CD8-positive, alpha-beta memory T cell (primary cell): ENCODE data around the gene DIS3L. TPM values are rescaled to one million over a fixed set of nuclear protein-coding genes. Genes with fewer than 3 reads are reported as not detected.

Experiments
- CTCF ChIA-PET: fragments of 350-600 bp; sonication (Branson Sonifier 250); formaldehyde crosslinking; loops from one replicate; lab custom pipeline; 2021; ENCODE audit warnings: antibody characterized with exemption; lab: Charles Lee
- POLR2A ChIA-PET: fragments of 350-600 bp; sonication (Branson Sonifier 250); formaldehyde crosslinking; loops from one replicate; lab custom pipeline; 2021; ENCODE audit warnings: antibody characterized with exemption; lab: Charles Lee
- DNase-seq, 5 donors: peaks; one replicate each; pipeline versions ENCODE4 v3.0.0 to v3.0.0-alpha.2; 2020 to 2022; ENCODE audit warnings: mixed read lengths in 1 of 5
- H3K27ac ChIP-seq: one replicate; pipeline ENCODE4 v1.7.0; 2013; ENCODE audit warnings: low read depth, mild to moderate bottlenecking, low read length, moderate library complexity
- H3K27me3 ChIP-seq: 2 replicates; pipeline ENCODE4 v1.7.0; 2013; ENCODE audit warnings: low read length, mild to moderate bottlenecking; ENCODE audit not compliant: insufficient read depth, poor library complexity, severe bottlenecking
- H3K36me3 ChIP-seq: 2 replicates; pipeline ENCODE4 v1.7.0; 2013; ENCODE audit warnings: mild to moderate bottlenecking, low read length, moderate library complexity; ENCODE audit not compliant: insufficient read depth
- H3K4me1 ChIP-seq: 2 replicates; pipeline ENCODE4 v1.7.0; 2013; ENCODE audit warnings: mild to moderate bottlenecking, low read length, moderate library complexity; ENCODE audit not compliant: insufficient read depth
- H3K4me3 ChIP-seq: 2 replicates; pipeline ENCODE4 v1.7.0; 2013; ENCODE audit warnings: mild to moderate bottlenecking, low read length
- H3K9me3 ChIP-seq: 2 replicates; pipeline ENCODE4 v1.7.0; 2013; ENCODE audit warnings: mild to moderate bottlenecking, low read length
- H3K27ac Mint-ChIP-seq, 8 donors: one replicate each; pipeline ENCODE4 v1.8.0; 2020 to 2021; ENCODE audit warnings: mixed read lengths in 8 of 8, mild to moderate bottlenecking in 6 of 8, inconsistent platforms in 3 of 8, moderate library complexity in 3 of 8
- H3K27me3 Mint-ChIP-seq, 2 donors: one replicate each; pipeline ENCODE4 v1.8.0; 2020 to 2021; ENCODE audit warnings: mixed read lengths in 2 of 2, mild to moderate bottlenecking in 1 of 2, moderate library complexity in 1 of 2
- H3K36me3 Mint-ChIP-seq, 3 donors: one replicate each; pipeline ENCODE4 v1.8.0; 2020 to 2021; ENCODE audit warnings: mixed read lengths in 3 of 3, inconsistent platforms in 1 of 3, mild to moderate bottlenecking in 1 of 3
- H3K4me1 Mint-ChIP-seq, 3 donors: one replicate each; pipeline ENCODE4 v1.8.0; 2020 to 2021; ENCODE audit warnings: mixed read lengths in 3 of 3, inconsistent platforms in 1 of 3, mild to moderate bottlenecking in 1 of 3
- H3K4me3 Mint-ChIP-seq, 7 donors: one replicate each; pipeline ENCODE4 v1.8.0; 2020 to 2021; ENCODE audit warnings: mixed read lengths in 7 of 7, mild to moderate bottlenecking in 6 of 7, moderate library complexity in 4 of 7, inconsistent platforms in 2 of 7
- H3K9me3 Mint-ChIP-seq, 5 donors: one replicate each; pipeline ENCODE4 v1.8.0; 2020 to 2022; ENCODE audit warnings: mixed read lengths in 5 of 5, mild to moderate bottlenecking in 3 of 5, moderate library complexity in 2 of 5, inconsistent platforms in 1 of 5
- polyA plus RNA-seq: library from polyadenylated mRNA; unstranded; fragments of 300-500 nt; fragmentation: Illumina TruSeq; gene quantifications from one replicate; pipeline ENCODE4 v1.2.3, GENCODE V29; 2021
- total RNA-seq, 2 experiments: library from RNA; stranded (reverse); gene quantifications; one replicate each; pipeline ENCODE4 v1.2.3, GENCODE V29; 2021

Gene DIS3L
- total and polyA plus RNA-seq, 3 experiments from 2014 or later, result 24.7 to 42.7 (median 26.5) TPM

GRCh38 chr15:66306381-66306780, 13.0 kb downstream of the DIS3L start:
- Histone ChIP-seq H3K36me3 (peaks cover 23% of the 10 kb centered on the region), H3K27me3 (no peaks in the 10 kb centered on the region), H3K9me3 (no peaks in the 10 kb centered on the region), H3K4me3 (no peak overlapping the region), H3K27ac (no peak overlapping the region), H3K4me1 (no peaks in the 10 kb centered on the region)
- ChIA-PET CTCF (interaction anchor here (1.5 kb wide), 1 partner anchor 14 kb away, joined by 3 read pairs; no protein-coding TSS in a partner anchor), POLR2A (no interaction called here)
- Mint-ChIP-seq H3K4me1 (peaks cover 17 to 31% (median 21%) of the 10 kb centered on the region in 3 donors), H3K27me3 (no peaks in the 10 kb centered on the region), H3K27ac (peak overlapping the region in 2 of 8 donors; percentile 68 to 81), H3K9me3 (no peaks in the 10 kb centered on the region), H3K36me3 (peaks cover 0 to 76% (median 17%) of the 10 kb centered on the region in 3 donors), H3K4me3 (no peak overlapping the region)
- DNase-seq, result no peak

- H3K27ac ChIP-seq, result no peak overlapping the region
- H3K4me3 Mint-ChIP-seq, result no peak overlapping the region
- H3K4me1 ChIP-seq, result no peaks in the 10 kb centered on the region
- H3K9me3 Mint-ChIP-seq, result no peaks in the 10 kb centered on the region
- CTCF ChIA-PET, result no interaction called here
- peak overlapping the region in 3 of 8 donors; percentile 7 to 46 (median 32) for H3K27ac Mint-ChIP-seq
- H3K27me3 Mint-ChIP-seq, result no peaks in the 10 kb centered on the region
- no peaks in the 10 kb centered on the region for H3K27me3 ChIP-seq
- no peak overlapping the region for H3K4me3 ChIP-seq
- POLR2A ChIA-PET, result no interaction called here
- H3K4me1 Mint-ChIP-seq, result peaks cover 0 to 10% (median 0%) of the 10 kb centered on the region in 3 donors
- H3K36me3 ChIP-seq, result peaks cover 34% of the 10 kb centered on the region
- H3K36me3 Mint-ChIP-seq, result peaks cover 6 to 79% (median 22%) of the 10 kb centered on the region in 3 donors
- no peaks in the 10 kb centered on the region for H3K9me3 ChIP-seq
- no peak for DNase-seq
Measured at GRCh38 chr15:66308531-66308930, 15.2 kb downstream of the DIS3L start.

- Histone ChIP-seq H3K36me3 (peaks cover 42% of the 10 kb centered on the region), H3K4me1 (no peaks in the 10 kb centered on the region), H3K27me3 (no peaks in the 10 kb centered on the region), H3K4me3 (no peak overlapping the region), H3K27ac (no peak overlapping the region), H3K9me3 (no peaks in the 10 kb centered on the region)
- DNase-seq, result no peak
- Mint-ChIP-seq H3K27me3 (no peaks in the 10 kb centered on the region), H3K4me3 (no peak overlapping the region), H3K4me1 (peaks cover 0 to 9% (median 0%) of the 10 kb centered on the region in 3 donors), H3K27ac (no peak overlapping the region), H3K9me3 (no peaks in the 10 kb centered on the region), H3K36me3 (peaks cover 6 to 88% (median 22%) of the 10 kb centered on the region in 3 donors)
- ChIA-PET POLR2A (no interaction called here), CTCF (no interaction called here)
Measured at GRCh38 chr15:66309828-66310227, 16.5 kb downstream of the DIS3L start.

GRCh38 chr15:66310786-66311185, 17.4 kb downstream of the DIS3L start:
- H3K9me3 ChIP-seq, result no peaks in the 10 kb centered on the region
- POLR2A ChIA-PET, result no interaction called here
- CTCF ChIA-PET, result no interaction called here
- Mint-ChIP-seq H3K27me3 (no peaks in the 10 kb centered on the region), H3K4me3 (no peak overlapping the region), H3K4me1 (peaks cover 0 to 9% (median 0%) of the 10 kb centered on the region in 3 donors), H3K36me3 (peaks cover 6 to 92% (median 27%) of the 10 kb centered on the region in 3 donors), H3K9me3 (no peaks in the 10 kb centered on the region), H3K27ac (peak overlapping the region in 2 of 8 donors; percentile 33 to 56)
- H3K4me1 ChIP-seq, result no peaks in the 10 kb centered on the region
- H3K4me3 ChIP-seq, result no peak overlapping the region
- no peaks in the 10 kb centered on the region for H3K27me3 ChIP-seq
- H3K27ac ChIP-seq, result no peak overlapping the region
- DNase-seq, result no peak
- peaks cover 50% of the 10 kb centered on the region for H3K36me3 ChIP-seq

GRCh38 chr15:66312144-66312543, 18.8 kb downstream of the DIS3L start:
- H3K4me1 Mint-ChIP-seq, result peaks cover 0 to 13% (median 0%) of the 10 kb centered on the region in 3 donors
- no peaks in the 10 kb centered on the region for H3K27me3 Mint-ChIP-seq
- Histone ChIP-seq H3K4me1 (no peaks in the 10 kb centered on the region), H3K9me3 (no peaks in the 10 kb centered on the region), H3K27me3 (no peaks in the 10 kb centered on the region), H3K4me3 (no peak overlapping the region), H3K27ac (no peak overlapping the region), H3K36me3 (peaks cover 51% of the 10 kb centered on the region)
- ChIA-PET CTCF (interaction anchor here (1.2 kb wide), 1 partner anchor 25 kb away, joined by 3 read pairs; no protein-coding TSS in a partner anchor), POLR2A (no interaction called here)
- DNase-seq, result no peak
- no peak overlapping the region for H3K4me3 Mint-ChIP-seq
- H3K27ac Mint-ChIP-seq, result peak overlapping the region in 1 of 8 donors; percentile 75
- no peaks in the 10 kb centered on the region for H3K9me3 Mint-ChIP-seq
- peaks cover 6 to 92% (median 32%) of the 10 kb centered on the region in 3 donors for H3K36me3 Mint-ChIP-seq

- Histone ChIP-seq H3K4me1 (no peaks in the 10 kb centered on the region), H3K9me3 (no peaks in the 10 kb centered on the region), H3K27ac (no peak overlapping the region), H3K4me3 (no peak overlapping the region), H3K36me3 (peaks cover 30% of the 10 kb centered on the region), H3K27me3 (no peaks in the 10 kb centered on the region)
- Mint-ChIP-seq H3K27ac (peak overlapping the region in 5 of 8 donors; percentile 21 to 83 (median 65)), H3K9me3 (no peaks in the 10 kb centered on the region), H3K27me3 (no peaks in the 10 kb centered on the region), H3K4me1 (no peaks in the 10 kb centered on the region), H3K36me3 (peaks cover 6 to 80% (median 23%) of the 10 kb centered on the region in 3 donors), H3K4me3 (no peak overlapping the region)
- ChIA-PET CTCF (no interaction called here), POLR2A (no interaction called here)
- no peak for DNase-seq
Measured at GRCh38 chr15:66323312-66323928, 30.1 kb downstream of the DIS3L start.

- peaks cover 36% of the 10 kb centered on the region for H3K36me3 ChIP-seq
- H3K9me3 Mint-ChIP-seq, result no peaks in the 10 kb centered on the region
- CTCF ChIA-PET, result no interaction called here
Measured at GRCh38 chr15:66326051-66326450, 32.7 kb downstream of the DIS3L start.

GRCh38 chr15:66327736-66328135, 34.4 kb downstream of the DIS3L start:
- Histone ChIP-seq H3K27ac (no peak overlapping the region), H3K9me3 (no peaks in the 10 kb centered on the region), H3K4me3 (no peak overlapping the region), H3K36me3 (peaks cover 31% of the 10 kb centered on the region), H3K4me1 (no peaks in the 10 kb centered on the region), H3K27me3 (no peaks in the 10 kb centered on the region)
- no peak overlapping the region for H3K27ac Mint-ChIP-seq
- ChIA-PET CTCF (no interaction called here), POLR2A (no interaction called here)
- no peaks in the 10 kb centered on the region for H3K9me3 Mint-ChIP-seq
- no peaks in the 10 kb centered on the region for H3K27me3 Mint-ChIP-seq
- H3K4me1 Mint-ChIP-seq, result no peaks in the 10 kb centered on the region
- DNase-seq, result no peak
- H3K36me3 Mint-ChIP-seq, result peaks cover 6 to 79% (median 26%) of the 10 kb centered on the region in 3 donors
- no peak overlapping the region for H3K4me3 Mint-ChIP-seq

More at GRCh38 chr15:66326051-66326450, 32.7 kb downstream of the DIS3L start:
- H3K4me3 ChIP-seq, result no peak overlapping the region
- Mint-ChIP-seq H3K27me3 (no peaks in the 10 kb centered on the region), H3K36me3 (peaks cover 6 to 82% (median 24%) of the 10 kb centered on the region in 3 donors), H3K4me1 (no peaks in the 10 kb centered on the region), H3K4me3 (no peak overlapping the region), H3K27ac (no peak overlapping the region)
- POLR2A ChIA-PET, result no interaction called here
- H3K4me1 ChIP-seq, result no peaks in the 10 kb centered on the region
- H3K27me3 ChIP-seq, result no peaks in the 10 kb centered on the region
- no peaks in the 10 kb centered on the region for H3K9me3 ChIP-seq
- no peak overlapping the region for H3K27ac ChIP-seq
- no peak for DNase-seq
